ENCODE measurements around the gene TLN1. TPM values are rescaled to one million over a fixed set of nuclear protein-coding genes. Genes with fewer than 3 reads are reported as not detected.

TLN1 gene
- total and polyA plus RNA-seq, 2 of the 8 experiments (the other 6 are each of a cell fraction or from before 2014, with no cell fraction given), result 28.1 to 90.1 TPM

- H3K36me3 ChIP-seq (ENCODE audit: control insufficient read depth in 2 of 4, insufficient read depth in 4 of 4, low read length in 3 of 4), result peaks cover 6 to 32% (median 13%) of the 10 kb centered on the region in 4 experiments
- ChIA-PET CTCF (ENCODE audit: partially characterized antibody) (interaction anchor here (0.6 to 15.9 kb wide), 25 partner anchors 8 to 872 kb away, joined by 3 to 347 read pairs (median 6); partner anchors contain the start of genes CA9, CREB3, GBA2 and HINT2), POLR2A (ENCODE audit: partially characterized antibody) (interaction anchor here (0.6 to 7.9 kb wide), 10 partner anchors 10 to 173 kb away, joined by 3 to 84 read pairs (median 5); partner anchors contain the start of genes CA9 and TPM2)
- no peak overlapping the region for H2BK20ac ChIP-seq (ENCODE audit: low read length)
- H3K9ac ChIP-seq (replicated peaks in 1 of 4; ENCODE audit: extremely low read depth in 1 of 4, low read depth in 3 of 4, low read length in 3 of 4), result no peak overlapping the region
- H2BK5ac ChIP-seq (ENCODE audit: low read depth, low read length), result no peak overlapping the region
- H2BK12ac ChIP-seq (ENCODE audit: low read depth, low read length), result no peak overlapping the region
- H3K23ac ChIP-seq (ENCODE audit: insufficient read length), result no peak overlapping the region
- H3K27ac ChIP-seq (ENCODE audit: low read depth, low read length), result no peak overlapping the region
- H3K56ac ChIP-seq (replicated peaks; ENCODE audit: insufficient read length, low read depth, low read length), result no peak overlapping the region
- no peak for FAIRE-seq
- H3K79me1 ChIP-seq (ENCODE audit: low read depth, low read length), result peaks cover 2% of the 10 kb centered on the region; the same call in 1 of the 2 replicates
- H4K20me1 ChIP-seq (replicated peaks in 1 of 2; ENCODE audit: control insufficient read depth in 1 of 2, insufficient read depth in 2 of 2, low read length in 2 of 2), result peaks cover 2 to 6% of the 10 kb centered on the region in 2 experiments
- H2AK5ac ChIP-seq (ENCODE audit: low read depth, low read length), result no peak overlapping the region
- WGBS, 2 experiments (ENCODE audit: extremely low coverage in 1 of 2, insufficient coverage in 1 of 2, insufficient read length in 1 of 2, insufficient replicate concordance in 2 of 2, low coverage in 1 of 2, low lambda C conversion rate in 2 of 2, missing lambda C conversion rate in 1 of 2), result 87% methylated on average over 3 of the region's 3 CpGs; no CpG with 5 or more reads in 1 of the 2 experiments
- no peak overlapping the region for H4K5ac ChIP-seq (ENCODE audit: insufficient read length, low read depth, low read length)
- H2BK120ac ChIP-seq (replicated peaks; ENCODE audit: low read depth, low read length), result no peak overlapping the region
- no peak overlapping the region for H3K18ac ChIP-seq (ENCODE audit: extremely low read depth, low read length)
- H3K14ac ChIP-seq (ENCODE audit: insufficient read length), result no peak overlapping the region
- peaks cover 0 to 5% (median 2%) of the 10 kb centered on the region in 4 experiments for H3K4me1 ChIP-seq (replicated peaks in 1 of 4; ENCODE audit: control insufficient read depth in 3 of 4, insufficient read depth in 4 of 4, low read length in 3 of 4)
- peaks cover 13% of the 10 kb centered on the region for H3K23me2 ChIP-seq (ENCODE audit: low read depth, low read length)
- no peak for TF ChIP-seq EGR1 (IDR thresholded peaks at IDR 0.05; ENCODE audit: borderline replicate concordance, low read depth, low read length)
- TF ChIP-seq SP2 (IDR thresholded peaks at IDR 0.05; ENCODE audit: low read length), result no peak
- TF ChIP-seq CBX5 (IDR thresholded peaks at IDR 0.05; ENCODE audit: low read depth, low read length), result no peak
- TF ChIP-seq GABPA (IDR thresholded peaks at IDR 0.05; ENCODE audit: borderline replicate concordance, insufficient read depth, low read length), result no peak
- no peak for TF ChIP-seq POLR2A (IDR thresholded peaks at IDR 0.05; ENCODE audit: control extremely low read depth in 1 of 2, low read depth in 2 of 2, low read length in 2 of 2)
- TF ChIP-seq EZH2 (IDR thresholded peaks at IDR 0.05; ENCODE audit: low read depth, low read length, severe bottlenecking), result no peak
- no peak for TF ChIP-seq POLR2AphosphoS5 (IDR thresholded peaks at IDR 0.05; ENCODE audit: low read depth, low read length)
- TF ChIP-seq SIX5 (IDR thresholded peaks at IDR 0.05; ENCODE audit: low read depth, low read length), result no peak
- no peak overlapping the region for H2BK15ac ChIP-seq (ENCODE audit: low read length)
- H3K4me2 ChIP-seq (ENCODE audit: insufficient read depth in 1 of 2, low read depth in 2 of 2, low read length in 2 of 2), result no peak overlapping the region
- H3K79me2 ChIP-seq (ENCODE audit: control insufficient read depth in 1 of 2, insufficient read depth in 2 of 2, low read length in 2 of 2), result no peaks in the 10 kb centered on the region; a peak in 1 of 4 replicates
- no peak overlapping the region for H3K4ac ChIP-seq (replicated peaks; ENCODE audit: insufficient read length, low read depth, low read length)
- no peak for DNase-seq (ENCODE audit: low read depth in 1 of 2, low spot score in 2 of 2)
- H3K9me3 ChIP-seq (ENCODE audit: insufficient read depth in 2 of 2, low read depth in 1 of 2, low read length in 1 of 2), result no peaks in the 10 kb centered on the region
- H2AFZ ChIP-seq (ENCODE audit: low read length), result no peak overlapping the region
- H4K8ac ChIP-seq (ENCODE audit: extremely low read depth, insufficient read depth, low read length), result no peak overlapping the region
- H3K27me3 ChIP-seq (replicated peaks in 1 of 4; ENCODE audit: control insufficient read depth in 3 of 4, extremely low read depth in 1 of 4, insufficient read depth in 3 of 4, low read length in 3 of 4), result no peaks in the 10 kb centered on the region
- H4K91ac ChIP-seq (replicated peaks; ENCODE audit: insufficient read length, low read length), result no peak overlapping the region
- no peak overlapping the region for H3K4me3 ChIP-seq (ENCODE audit: extremely low read depth in 1 of 4, insufficient read depth in 2 of 4, low read depth in 3 of 4, low read length in 4 of 4)
These were observed 70.1 kb downstream of the TLN1 start for GRCh38 chr9:35661756-35662350.
